Gastrocnemius medialis (tissue), 4 donors: ENCODE measurements around the gene PTPRE.

Source experiments
- POLR2A ChIP-seq, 2 donors: fragments of 450-650 bp; IDR thresholded peaks; one replicate each; pipeline ENCODE4 v1.6.1; 2017; ENCODE audit warnings: antibody characterized with exemption in 2 of 2, mild to moderate bottlenecking in 2 of 2, moderate library complexity in 2 of 2
- TF ChIP-seq, protein P1 (sequence below), 5 experiments: fragments of 450-650 bp in 3 of 5; fragments of 200-600 bp in 2 of 5; sonication (generic) in 2 of 5; IDR thresholded peaks in 4 of 5; conservative IDR thresholded peaks in 1 of 5; 1 replicate in 4 of 5; 2 replicates in 1 of 5; pipeline ENCODE4 v1.5.1; 2016 to 2019; ENCODE audit warnings: antibody characterized with exemption in 5 of 5, mild to moderate bottlenecking in 3 of 5, moderate library complexity in 3 of 5

DNA sequence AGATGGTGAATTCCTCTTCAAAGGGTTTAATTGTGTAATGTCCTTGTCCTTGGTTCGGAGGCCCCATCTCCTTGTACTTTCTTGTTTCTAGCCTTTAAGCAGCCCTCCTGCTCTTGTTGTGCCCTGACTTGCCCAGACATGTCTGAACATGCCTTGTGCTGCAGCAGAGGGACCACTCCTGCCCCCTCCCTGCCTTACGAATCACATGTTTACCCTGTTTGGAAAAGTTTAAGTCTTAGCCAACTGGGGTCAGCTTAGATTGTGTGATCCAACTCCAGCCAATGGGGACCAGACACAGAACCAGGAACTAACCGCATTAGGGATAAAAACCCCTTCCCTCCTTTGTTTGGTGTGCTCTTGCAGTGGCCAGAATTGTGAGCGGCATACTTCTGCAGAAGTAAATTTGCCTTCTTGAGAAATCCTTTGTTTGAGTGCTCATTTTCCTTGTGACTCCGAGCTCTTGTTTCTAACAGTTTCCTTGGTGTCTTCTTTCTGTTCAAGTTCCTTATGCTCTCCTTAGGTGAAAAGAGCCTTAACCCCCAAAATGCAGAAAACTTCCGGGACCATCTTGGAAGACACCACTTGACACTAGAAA is 43.6 kb upstream of the PTPRE start:
- TF ChIP-seq, protein P1, sequence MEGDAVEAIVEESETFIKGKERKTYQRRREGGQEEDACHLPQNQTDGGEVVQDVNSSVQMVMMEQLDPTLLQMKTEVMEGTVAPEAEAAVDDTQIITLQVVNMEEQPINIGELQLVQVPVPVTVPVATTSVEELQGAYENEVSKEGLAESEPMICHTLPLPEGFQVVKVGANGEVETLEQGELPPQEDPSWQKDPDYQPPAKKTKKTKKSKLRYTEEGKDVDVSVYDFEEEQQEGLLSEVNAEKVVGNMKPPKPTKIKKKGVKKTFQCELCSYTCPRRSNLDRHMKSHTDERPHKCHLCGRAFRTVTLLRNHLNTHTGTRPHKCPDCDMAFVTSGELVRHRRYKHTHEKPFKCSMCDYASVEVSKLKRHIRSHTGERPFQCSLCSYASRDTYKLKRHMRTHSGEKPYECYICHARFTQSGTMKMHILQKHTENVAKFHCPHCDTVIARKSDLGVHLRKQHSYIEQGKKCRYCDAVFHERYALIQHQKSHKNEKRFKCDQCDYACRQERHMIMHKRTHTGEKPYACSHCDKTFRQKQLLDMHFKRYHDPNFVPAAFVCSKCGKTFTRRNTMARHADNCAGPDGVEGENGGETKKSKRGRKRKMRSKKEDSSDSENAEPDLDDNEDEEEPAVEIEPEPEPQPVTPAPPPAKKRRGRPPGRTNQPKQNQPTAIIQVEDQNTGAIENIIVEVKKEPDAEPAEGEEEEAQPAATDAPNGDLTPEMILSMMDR (IDR thresholded peaks at IDR 0.05 in 4 of 5, conservative IDR thresholded peaks at IDR 0.05 in 1 of 5) = no peak
- TF ChIP-seq POLR2A (IDR thresholded peaks at IDR 0.05) = no peak
